Adrenal gland (tissue), 5 donors: ENCODE data around the gene RPS6KA2.

ENCODE experiments used
- POLR2A ChIP-seq, 2 donors: fragments of 450-650 bp; IDR thresholded peaks; one replicate each; pipeline ENCODE4 v1.6.1; 2017; ENCODE audit warnings: antibody characterized with exemption in 2 of 2, mild to moderate bottlenecking in 2 of 2, moderate library complexity in 1 of 2
- TF ChIP-seq, protein P1 (sequence below), 6 experiments: fragments of 450-650 bp in 4 of 6; fragments of 200-600 bp in 2 of 6; sonication (generic) in 1 of 6; IDR thresholded peaks; 1 replicate in 5 of 6; 2 replicates in 1 of 6; pipeline versions ENCODE4 v1.5.1 to v1.8.0; 2016 to 2021; ENCODE audit warnings: antibody characterized with exemption in 6 of 6, mild to moderate bottlenecking in 2 of 6, moderate library complexity in 1 of 6
- donor health status: DM: no; HTN: no; CAD: no.

DNA sequence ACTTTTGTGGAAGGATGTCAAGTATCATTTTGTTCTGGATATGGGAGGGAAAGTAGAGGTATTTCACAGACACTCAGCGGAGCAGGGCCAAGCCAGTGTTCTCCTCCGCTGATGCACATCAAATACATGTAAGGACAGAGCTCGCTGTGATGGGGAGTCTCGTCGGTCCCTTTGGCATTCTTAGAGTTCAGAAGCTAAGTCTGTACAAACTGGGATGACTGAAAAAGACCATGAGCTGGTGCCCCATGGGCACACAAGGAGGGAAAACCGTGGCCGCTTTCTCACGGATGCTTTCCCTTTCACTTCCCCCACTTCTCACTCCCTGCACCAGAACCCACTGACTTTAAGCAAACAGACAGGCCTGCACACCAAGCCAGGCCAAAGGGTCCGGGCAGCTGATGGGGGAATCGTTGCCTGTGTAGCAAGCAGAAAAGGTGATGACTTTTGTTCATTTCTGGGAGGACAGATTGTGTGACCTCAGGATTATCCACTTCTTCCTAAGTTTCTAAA, 216.6 kb downstream of the RPS6KA2 start:
- TF ChIP-seq, protein P1, sequence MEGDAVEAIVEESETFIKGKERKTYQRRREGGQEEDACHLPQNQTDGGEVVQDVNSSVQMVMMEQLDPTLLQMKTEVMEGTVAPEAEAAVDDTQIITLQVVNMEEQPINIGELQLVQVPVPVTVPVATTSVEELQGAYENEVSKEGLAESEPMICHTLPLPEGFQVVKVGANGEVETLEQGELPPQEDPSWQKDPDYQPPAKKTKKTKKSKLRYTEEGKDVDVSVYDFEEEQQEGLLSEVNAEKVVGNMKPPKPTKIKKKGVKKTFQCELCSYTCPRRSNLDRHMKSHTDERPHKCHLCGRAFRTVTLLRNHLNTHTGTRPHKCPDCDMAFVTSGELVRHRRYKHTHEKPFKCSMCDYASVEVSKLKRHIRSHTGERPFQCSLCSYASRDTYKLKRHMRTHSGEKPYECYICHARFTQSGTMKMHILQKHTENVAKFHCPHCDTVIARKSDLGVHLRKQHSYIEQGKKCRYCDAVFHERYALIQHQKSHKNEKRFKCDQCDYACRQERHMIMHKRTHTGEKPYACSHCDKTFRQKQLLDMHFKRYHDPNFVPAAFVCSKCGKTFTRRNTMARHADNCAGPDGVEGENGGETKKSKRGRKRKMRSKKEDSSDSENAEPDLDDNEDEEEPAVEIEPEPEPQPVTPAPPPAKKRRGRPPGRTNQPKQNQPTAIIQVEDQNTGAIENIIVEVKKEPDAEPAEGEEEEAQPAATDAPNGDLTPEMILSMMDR (IDR thresholded peaks at IDR 0.05) = no peak
- no peak for TF ChIP-seq POLR2A (IDR thresholded peaks at IDR 0.05)
